Measurements from ENCODE around the gene HCN2. TPM values are rescaled to one million over a fixed set of nuclear protein-coding genes. Genes with fewer than 3 reads are reported as not detected.

The HCN2 gene
- total RNA-seq, 4 donors from 2014 or later, result 0.15 to 0.57 (median 0.29) TPM; not detected in 1

- DNase-seq, result no peak
- H3K9me3 ChIP-seq, result no peaks in the 10 kb centered on the region
- peak overlapping the region in 2 of 4 donors; percentile 30 to 46 for H3K4me3 ChIP-seq
- no peaks in the 10 kb centered on the region for H3K36me3 ChIP-seq
- intact Hi-C loops (cut with DNase I), result no loop called here
- peaks cover 14 to 36% (median 28%) of the 10 kb centered on the region in 3 donors for H3K4me1 ChIP-seq
- 13 to 16% methylated on average over 20 to 24 of the region's 41 CpGs for WGBS, 2 donors
- no peak overlapping the region for H3K27ac ChIP-seq
- peaks cover 9 to 97% (median 21%) of the 10 kb centered on the region in 4 donors for H3K27me3 ChIP-seq
- no peak for TF ChIP-seq POLR2A (IDR thresholded peaks at IDR 0.05)
- no peak for TF ChIP-seq CTCF (IDR thresholded peaks at IDR 0.05)
Observed at GRCh38 chr19:590750-591098, 1.0 kb downstream of the HCN2 start.

- H3K27ac ChIP-seq, result no peak overlapping the region
- peaks cover 14 to 36% (median 28%) of the 10 kb centered on the region in 3 donors for H3K4me1 ChIP-seq
- H3K27me3 ChIP-seq, result peaks cover 9 to 97% (median 21%) of the 10 kb centered on the region in 4 donors
- no peaks in the 10 kb centered on the region for H3K36me3 ChIP-seq
- TF ChIP-seq POLR2A (IDR thresholded peaks at IDR 0.05), result no peak
- no peak for TF ChIP-seq CTCF (IDR thresholded peaks at IDR 0.05)
- WGBS, 2 donors, result 27 to 47% methylated on average over 13 to 22 of the region's 75 CpGs
- H3K9me3 ChIP-seq, result no peaks in the 10 kb centered on the region
- no peak for DNase-seq
- intact Hi-C loops (cut with DNase I), result no loop called here
- no peak overlapping the region for H3K4me3 ChIP-seq
Observed at GRCh38 chr19:591099-591958, 1.6 kb downstream of the HCN2 start.

- intact Hi-C loops (cut with DNase I), result no loop called here
- 74% methylated on average over 3 of the region's 19 CpGs; no CpG with 5 or more reads in 1 of the 2 donors for WGBS, 2 donors
- peaks cover 9 to 97% (median 21%) of the 10 kb centered on the region in 4 donors for H3K27me3 ChIP-seq
Observed at GRCh38 chr19:592101-592500, 2.4 kb downstream of the HCN2 start.

GRCh38 chr19:593055-593454 is 3.4 kb downstream of the HCN2 start:
- H3K9me3 ChIP-seq, result no peaks in the 10 kb centered on the region
- H3K4me3 ChIP-seq, result no peak overlapping the region
- H3K4me1 ChIP-seq, result peaks cover 12 to 31% (median 27%) of the 10 kb centered on the region in 3 donors
- H3K36me3 ChIP-seq, result no peaks in the 10 kb centered on the region
- WGBS, 2 donors, result 74 to 83% methylated on average over 8 to 11 of the region's 18 CpGs
- intact Hi-C loops (cut with DNase I), result no loop called here
- no peak for DNase-seq
- TF ChIP-seq CTCF (IDR thresholded peaks at IDR 0.05) (no peak), POLR2A (IDR thresholded peaks at IDR 0.05) (no peak)
- H3K27ac ChIP-seq, result no peak overlapping the region
- peaks cover 9 to 91% (median 21%) of the 10 kb centered on the region in 4 donors for H3K27me3 ChIP-seq

More at GRCh38 chr19:592101-592500, 2.4 kb downstream of the HCN2 start:
- no peak overlapping the region for H3K27ac ChIP-seq
- no peaks in the 10 kb centered on the region for H3K9me3 ChIP-seq
- H3K4me3 ChIP-seq, result no peak overlapping the region
- DNase-seq, result no peak
- H3K4me1 ChIP-seq, result peaks cover 14 to 36% (median 28%) of the 10 kb centered on the region in 3 donors
- H3K36me3 ChIP-seq, result no peaks in the 10 kb centered on the region
- TF ChIP-seq CTCF (IDR thresholded peaks at IDR 0.05), result no peak
- no peak for TF ChIP-seq POLR2A (IDR thresholded peaks at IDR 0.05)

GRCh38 chr19:593505-593904 is 3.8 kb downstream of the HCN2 start:
- Histone ChIP-seq H3K4me1 (peaks cover 8 to 26% (median 22%) of the 10 kb centered on the region in 3 donors), H3K9me3 (no peaks in the 10 kb centered on the region), H3K36me3 (no peaks in the 10 kb centered on the region), H3K4me3 (no peak overlapping the region), H3K27ac (no peak overlapping the region), H3K27me3 (peaks cover 9 to 91% (median 18%) of the 10 kb centered on the region in 4 donors)
- TF ChIP-seq POLR2A (IDR thresholded peaks at IDR 0.05) (no peak), CTCF (IDR thresholded peaks at IDR 0.05) (no peak)
- 37 to 43% methylated on average over 4 to 8 of the region's 9 CpGs for WGBS, 2 donors
- no peak for DNase-seq
- intact Hi-C loops (cut with DNase I), result no loop called here
